ENCODE measurements around the gene ZNF697.

- TF ChIP-seq, protein P1, sequence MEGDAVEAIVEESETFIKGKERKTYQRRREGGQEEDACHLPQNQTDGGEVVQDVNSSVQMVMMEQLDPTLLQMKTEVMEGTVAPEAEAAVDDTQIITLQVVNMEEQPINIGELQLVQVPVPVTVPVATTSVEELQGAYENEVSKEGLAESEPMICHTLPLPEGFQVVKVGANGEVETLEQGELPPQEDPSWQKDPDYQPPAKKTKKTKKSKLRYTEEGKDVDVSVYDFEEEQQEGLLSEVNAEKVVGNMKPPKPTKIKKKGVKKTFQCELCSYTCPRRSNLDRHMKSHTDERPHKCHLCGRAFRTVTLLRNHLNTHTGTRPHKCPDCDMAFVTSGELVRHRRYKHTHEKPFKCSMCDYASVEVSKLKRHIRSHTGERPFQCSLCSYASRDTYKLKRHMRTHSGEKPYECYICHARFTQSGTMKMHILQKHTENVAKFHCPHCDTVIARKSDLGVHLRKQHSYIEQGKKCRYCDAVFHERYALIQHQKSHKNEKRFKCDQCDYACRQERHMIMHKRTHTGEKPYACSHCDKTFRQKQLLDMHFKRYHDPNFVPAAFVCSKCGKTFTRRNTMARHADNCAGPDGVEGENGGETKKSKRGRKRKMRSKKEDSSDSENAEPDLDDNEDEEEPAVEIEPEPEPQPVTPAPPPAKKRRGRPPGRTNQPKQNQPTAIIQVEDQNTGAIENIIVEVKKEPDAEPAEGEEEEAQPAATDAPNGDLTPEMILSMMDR (IDR thresholded peaks at IDR 0.05), result no peak
- no peak for TF ChIP-seq POLR2A (IDR thresholded peaks at IDR 0.05)
Measured at GRCh38 chr1:119682141-119682540, 34.1 kb upstream of the ZNF697 start.

All from lower leg skin (tissue), 3 donors.